Astrocyte (in vitro differentiated cells and primary cell): Measurements from ENCODE around the gene ZNF189.

Source experiments
- EZH2 ChIP-seq: IDR thresholded peaks from 2 replicates; pipeline ENCODE4 v1.6.1; 2012; ENCODE audit warnings: mild to moderate bottlenecking, low read length, inconsistent platforms; ENCODE audit not compliant: insufficient read depth
- TF ChIP-seq, protein P1 (sequence below): IDR thresholded peaks from 2 replicates; pipeline ENCODE4 v1.5.1; 2011; ENCODE audit warnings: low read depth, mild to moderate bottlenecking, inconsistent platforms, low read length, moderate library complexity; ENCODE audit not compliant: insufficient read depth

DNA sequence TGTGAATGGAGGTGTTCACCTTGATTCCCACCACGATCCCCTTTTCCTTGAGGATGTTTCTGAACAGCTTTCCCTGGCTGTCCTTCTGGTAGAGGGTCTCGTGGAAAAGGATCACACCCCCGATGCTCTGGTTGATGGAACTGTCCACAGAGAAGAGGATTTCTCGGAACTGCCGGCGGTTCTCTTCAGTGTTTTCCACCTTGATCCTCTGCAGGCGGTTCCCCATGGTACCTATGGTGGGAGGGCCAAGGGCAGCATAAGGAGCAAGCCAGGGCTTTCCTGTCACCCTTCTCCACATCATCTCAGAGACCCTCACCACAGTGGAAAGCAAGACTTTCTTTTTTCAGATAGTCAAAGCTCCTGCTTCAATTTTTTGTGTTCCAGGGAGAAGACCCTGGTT is 31.1 kb downstream of the ZNF189 start:
- TF ChIP-seq, protein P1, sequence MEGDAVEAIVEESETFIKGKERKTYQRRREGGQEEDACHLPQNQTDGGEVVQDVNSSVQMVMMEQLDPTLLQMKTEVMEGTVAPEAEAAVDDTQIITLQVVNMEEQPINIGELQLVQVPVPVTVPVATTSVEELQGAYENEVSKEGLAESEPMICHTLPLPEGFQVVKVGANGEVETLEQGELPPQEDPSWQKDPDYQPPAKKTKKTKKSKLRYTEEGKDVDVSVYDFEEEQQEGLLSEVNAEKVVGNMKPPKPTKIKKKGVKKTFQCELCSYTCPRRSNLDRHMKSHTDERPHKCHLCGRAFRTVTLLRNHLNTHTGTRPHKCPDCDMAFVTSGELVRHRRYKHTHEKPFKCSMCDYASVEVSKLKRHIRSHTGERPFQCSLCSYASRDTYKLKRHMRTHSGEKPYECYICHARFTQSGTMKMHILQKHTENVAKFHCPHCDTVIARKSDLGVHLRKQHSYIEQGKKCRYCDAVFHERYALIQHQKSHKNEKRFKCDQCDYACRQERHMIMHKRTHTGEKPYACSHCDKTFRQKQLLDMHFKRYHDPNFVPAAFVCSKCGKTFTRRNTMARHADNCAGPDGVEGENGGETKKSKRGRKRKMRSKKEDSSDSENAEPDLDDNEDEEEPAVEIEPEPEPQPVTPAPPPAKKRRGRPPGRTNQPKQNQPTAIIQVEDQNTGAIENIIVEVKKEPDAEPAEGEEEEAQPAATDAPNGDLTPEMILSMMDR = no peak
- TF ChIP-seq EZH2 = no peak
